Stimulated activated CD8-positive, alpha-beta memory T cell treated with anti-CD3 and anti-CD28 coated beads, Interleukin-15, amount 100 ng/mL, for 48 hours (primary cell): ENCODE data around the gene KIF3A.

Experiments used
- DNase-seq, 2 donors: peaks; one replicate each; pipeline ENCODE4 v3.0.0-alpha.2; 2020; ENCODE audit warnings: low read depth in 2 of 2

The KIF3A gene

GRCh38 chr5:132753135-132753987 lies 16.0 kb upstream of the KIF3A start:
- DNase-seq: no peak

GRCh38 chr5:132752581-132753125 lies 15.3 kb upstream of the KIF3A start:
- no peak for DNase-seq

DNA sequence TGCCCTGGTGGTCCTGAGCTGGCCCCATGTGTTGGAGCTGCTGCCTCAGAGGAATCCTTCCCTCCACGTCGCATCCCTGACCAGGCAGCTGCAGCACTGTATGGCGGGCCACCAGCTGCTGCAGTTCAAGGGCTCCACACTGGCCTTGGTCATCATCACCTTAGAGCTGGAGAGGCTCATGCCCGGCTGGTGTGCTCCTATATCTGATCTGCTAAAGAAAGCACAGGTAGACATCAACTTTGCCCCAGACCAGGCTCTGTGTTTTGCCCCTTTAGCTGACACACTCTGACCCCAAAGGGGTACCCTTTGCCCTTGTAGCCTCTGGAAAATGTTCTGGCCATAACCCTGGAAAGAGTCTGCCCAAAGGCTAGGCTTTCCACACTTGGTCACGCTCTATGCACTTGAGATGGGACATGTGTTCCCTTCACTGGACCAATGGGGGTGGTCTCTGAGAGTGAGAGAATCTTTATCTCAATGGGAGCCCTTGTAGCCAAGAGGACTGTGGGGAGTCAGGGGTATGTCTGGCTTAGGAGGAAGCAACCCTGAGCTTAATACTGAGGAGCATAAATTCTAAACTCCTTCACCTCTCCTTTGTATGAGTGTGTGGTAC lies 14.7 kb upstream of the KIF3A start:
- no peak for DNase-seq

- no peak for DNase-seq
These were observed 14.1 kb upstream of the KIF3A start for GRCh38 chr5:132751444-132751843.

DNA sequence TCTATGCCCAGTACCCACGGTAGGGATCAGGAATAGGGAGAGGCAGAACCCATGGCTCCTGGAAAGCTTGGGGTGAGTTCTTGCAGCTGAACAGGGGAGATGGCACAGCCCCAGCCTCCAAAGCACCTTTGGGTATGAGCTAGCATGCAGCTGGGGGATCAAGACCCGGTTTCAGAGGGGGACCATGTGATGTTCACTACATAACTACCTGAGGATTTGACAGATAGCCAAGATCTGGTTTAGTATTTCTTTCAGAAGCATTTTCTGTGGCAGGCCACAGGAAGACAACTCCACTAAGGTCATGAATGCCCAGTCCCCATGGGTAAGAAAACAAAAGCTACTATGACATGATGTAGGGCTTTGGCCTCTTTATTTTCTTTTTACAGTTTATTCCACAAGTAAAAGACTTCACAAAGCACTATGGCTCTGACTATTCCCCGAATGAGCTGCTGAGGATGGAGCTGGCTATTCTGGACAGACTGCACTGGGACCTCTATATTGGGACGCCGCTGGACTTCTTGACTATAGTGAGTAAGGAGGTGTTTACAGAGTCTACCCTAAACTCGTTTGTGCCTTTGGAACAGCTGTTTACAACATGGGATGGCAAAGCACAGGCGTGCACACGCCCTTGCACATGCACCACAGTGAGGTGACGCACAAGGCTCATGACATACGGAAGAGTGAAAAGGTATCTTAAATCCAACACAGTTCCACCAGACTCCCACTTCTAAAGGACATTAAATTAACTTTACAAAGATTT lies 13.3 kb upstream of the KIF3A start:
- no peak for DNase-seq

- DNase-seq: no peak
These were observed 12.2 kb upstream of the KIF3A start for GRCh38 chr5:132749506-132749905.

- no peak for DNase-seq
These were observed 11.2 kb upstream of the KIF3A start for GRCh38 chr5:132748522-132749000.

DNA sequence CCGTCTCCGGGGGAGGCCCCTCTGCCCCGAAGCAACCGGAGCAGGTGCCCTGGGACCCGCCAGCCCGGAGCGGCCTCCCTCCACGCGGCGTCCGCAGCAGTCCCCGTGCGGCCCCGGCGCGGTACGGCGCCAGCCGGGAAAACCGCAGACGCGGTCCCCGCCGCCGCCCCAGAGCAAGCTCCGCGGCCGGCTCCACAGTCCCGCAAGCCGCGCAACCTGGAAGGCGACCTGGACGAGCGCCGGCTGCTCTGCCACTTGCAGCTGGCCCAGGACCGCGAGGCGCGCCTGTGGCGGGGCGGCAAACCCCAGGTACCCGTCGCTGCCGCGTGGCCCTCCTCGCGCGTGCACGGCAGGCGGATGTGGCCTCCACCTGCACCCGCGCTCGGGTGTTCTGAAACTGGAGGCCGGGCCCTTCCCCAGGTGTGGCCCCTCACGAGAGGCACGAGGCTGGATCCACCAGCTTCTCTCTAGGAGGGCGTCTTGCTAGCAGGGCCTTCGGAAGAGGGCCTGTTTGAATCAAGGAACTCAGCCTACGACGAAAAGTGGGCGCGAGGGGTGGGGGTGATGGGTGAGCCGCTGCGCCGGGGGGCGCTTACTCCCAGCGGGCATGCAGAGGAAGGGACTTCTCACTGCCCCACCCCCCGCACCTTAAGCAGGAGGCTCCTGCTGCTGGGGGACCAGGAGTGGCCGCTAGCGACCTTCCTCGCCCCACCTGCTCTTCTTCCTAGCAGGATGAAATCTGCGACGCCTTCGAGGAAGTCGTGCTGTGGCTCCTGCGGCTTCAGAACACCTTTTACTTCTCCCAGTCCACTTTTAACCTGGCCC lies 10.5 kb upstream of the KIF3A start:
- no peak for DNase-seq

DNA sequence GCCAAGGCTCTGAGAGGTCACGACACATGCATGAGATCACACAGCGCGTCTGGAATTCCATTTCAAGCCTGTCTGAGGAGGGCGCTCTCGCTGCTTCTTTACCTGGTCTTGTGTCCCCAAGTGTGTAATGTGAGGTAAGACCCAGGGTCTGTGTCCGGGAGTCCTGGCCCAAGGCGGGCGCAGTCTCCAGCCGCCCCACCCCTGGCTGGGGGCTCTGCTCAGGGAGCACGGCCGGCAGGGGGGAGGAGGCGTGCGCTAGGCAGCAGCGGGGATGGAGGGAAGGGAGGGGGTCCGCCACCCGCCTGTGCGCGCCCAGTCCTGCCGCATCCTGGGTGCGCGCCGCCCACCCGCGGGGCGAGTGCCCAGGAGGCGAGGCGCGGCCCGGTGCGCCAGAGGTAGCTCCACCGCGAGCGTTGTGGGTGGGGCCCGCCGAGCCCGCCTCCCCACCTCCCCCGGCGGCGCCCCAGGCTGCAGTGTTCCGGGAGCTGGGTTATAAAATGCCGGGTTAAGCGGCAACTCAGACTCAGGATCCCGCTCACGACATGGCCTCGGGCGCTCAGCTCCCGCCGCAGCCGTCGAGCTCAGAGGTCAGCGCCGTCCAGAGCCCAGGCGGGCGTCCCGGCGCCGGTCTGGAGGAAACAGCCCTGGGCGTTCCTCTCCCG lies 9.7 kb upstream of the KIF3A start, which contains the start of gene CCNI2:
Gene CCNI2 (plus strand): TSS at position 473 of the 662 bp plus-strand sequence. CDS start 70 bp downstream, at position 543.
- DNase-seq: peak; percentile 29 to 44

DNA sequence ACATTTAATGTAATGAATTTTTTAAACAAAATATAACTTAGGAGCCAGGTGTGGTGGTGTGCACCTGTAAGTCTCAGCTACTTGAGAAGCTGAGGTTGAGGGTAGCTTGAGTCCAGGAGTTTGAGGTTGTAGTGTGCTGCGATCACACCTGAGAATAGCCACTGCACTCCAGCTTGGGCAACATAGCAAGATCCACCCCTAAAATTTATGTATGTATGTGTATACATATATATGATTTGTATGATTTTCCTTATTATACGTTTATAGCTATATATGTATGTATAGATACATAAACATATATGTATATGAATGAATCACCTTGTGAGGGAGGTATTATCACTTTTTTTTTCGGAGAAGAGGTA lies 9.2 kb upstream of the KIF3A start:
- DNase-seq: no peak

- DNase-seq: no peak
These were observed 7.3 kb upstream of the KIF3A start for GRCh38 chr5:132744659-132745058.

DNA sequence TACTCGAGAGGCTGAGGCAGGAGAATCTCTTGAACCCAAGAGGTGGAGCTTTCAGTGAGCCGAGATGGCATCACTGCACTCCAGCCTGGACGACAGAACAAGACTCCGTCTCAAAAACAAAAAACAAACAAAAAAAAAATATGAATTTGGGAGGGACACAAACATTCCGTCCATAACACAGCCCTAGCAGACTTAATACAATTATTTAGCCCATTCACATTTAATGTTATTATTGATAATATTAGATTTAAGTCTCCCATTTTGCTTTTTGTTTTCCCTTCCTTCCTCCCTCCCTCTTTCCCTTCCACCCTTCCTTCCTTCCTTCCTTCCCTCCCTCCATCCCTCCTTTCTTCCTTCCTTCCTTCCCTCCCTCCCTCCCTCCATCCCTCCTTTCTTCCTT lies 5.3 kb upstream of the KIF3A start:
- no peak for DNase-seq

GRCh38 chr5:132742158-132742557 lies 4.8 kb upstream of the KIF3A start:
- DNase-seq: no peak

DNA sequence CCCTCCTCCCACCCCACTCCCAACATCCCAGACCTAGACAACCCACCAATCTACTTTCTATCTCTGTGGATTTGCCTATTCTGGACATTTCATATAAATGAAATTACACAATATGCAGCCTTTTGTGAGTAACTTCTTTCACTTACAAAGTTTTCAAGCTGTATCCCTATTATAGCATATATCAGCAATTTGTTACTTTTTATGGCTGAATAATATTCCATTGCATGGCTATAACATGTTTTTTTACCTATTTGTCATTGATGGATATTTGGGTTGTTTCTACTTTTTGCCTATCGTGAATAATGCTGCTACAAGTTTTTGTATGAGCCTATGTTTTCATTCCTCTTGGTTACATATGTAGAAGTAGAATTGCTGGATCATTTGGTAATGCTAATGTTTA lies 1.9 kb upstream of the KIF3A start:
- no peak for DNase-seq

DNA sequence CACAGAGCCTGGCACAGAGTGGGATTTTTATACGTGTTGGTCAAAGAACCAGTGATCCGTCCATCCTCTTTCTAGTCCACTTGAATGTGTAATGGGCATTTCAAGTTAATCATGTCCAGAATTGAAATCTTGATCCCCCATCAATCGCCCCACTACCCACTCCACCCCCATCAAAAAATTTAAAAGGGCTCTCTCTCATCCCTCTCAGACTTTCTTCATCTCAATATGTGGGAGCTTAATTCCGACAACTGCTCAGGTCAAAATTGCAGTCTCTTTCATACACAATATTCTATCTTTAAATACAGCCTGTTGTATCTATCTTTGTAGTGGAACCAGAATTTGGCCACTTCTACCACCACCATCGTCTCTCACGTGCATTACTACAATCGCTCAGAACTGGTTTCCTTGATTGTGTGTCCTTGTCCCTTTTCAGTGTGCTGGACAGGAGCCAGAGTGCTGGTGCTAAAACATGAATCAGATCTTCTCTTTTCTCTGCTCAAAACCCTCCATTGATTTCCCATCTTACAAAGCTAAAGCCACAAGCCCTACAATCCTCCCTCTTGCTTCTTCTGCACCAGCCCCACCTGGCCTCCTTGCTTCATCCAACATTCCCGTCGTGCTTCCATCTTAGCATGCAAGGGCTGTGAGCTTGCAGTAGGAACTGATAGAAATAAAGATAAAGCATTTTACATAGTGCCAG lies 786 bp upstream of the KIF3A start:
- DNase-seq: no peak

GRCh38 chr5:132734687-132735086 lies 2.7 kb downstream of the KIF3A start:
- no peak for DNase-seq

GRCh38 chr5:132733499-132734148 lies 3.7 kb downstream of the KIF3A start:
- DNase-seq: no peak

DNA sequence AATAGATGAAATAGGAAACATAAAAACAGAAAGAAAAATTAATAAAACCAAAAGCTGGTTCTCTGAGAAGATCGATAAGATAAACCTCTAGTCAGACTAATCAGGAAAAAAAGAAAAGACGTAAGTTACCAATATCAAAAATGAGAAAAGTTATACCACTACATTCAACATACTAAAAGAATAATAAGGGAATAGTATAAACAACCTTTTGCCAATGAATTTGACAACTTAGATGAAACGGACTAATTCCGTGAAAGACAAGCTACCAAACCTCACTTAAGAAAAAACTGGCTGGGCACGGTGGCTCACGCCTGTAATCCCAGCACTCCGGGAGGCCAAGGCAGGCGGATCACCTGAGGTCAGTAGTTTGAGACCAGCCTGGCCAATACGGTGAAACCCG lies 7.5 kb downstream of the KIF3A start:
- DNase-seq: no peak

- DNase-seq: no peak
These were observed 11.6 kb downstream of the KIF3A start for GRCh38 chr5:132725745-132726144.
